ENCODE results near the gene MRPL43.

Gene MRPL43

DNA sequence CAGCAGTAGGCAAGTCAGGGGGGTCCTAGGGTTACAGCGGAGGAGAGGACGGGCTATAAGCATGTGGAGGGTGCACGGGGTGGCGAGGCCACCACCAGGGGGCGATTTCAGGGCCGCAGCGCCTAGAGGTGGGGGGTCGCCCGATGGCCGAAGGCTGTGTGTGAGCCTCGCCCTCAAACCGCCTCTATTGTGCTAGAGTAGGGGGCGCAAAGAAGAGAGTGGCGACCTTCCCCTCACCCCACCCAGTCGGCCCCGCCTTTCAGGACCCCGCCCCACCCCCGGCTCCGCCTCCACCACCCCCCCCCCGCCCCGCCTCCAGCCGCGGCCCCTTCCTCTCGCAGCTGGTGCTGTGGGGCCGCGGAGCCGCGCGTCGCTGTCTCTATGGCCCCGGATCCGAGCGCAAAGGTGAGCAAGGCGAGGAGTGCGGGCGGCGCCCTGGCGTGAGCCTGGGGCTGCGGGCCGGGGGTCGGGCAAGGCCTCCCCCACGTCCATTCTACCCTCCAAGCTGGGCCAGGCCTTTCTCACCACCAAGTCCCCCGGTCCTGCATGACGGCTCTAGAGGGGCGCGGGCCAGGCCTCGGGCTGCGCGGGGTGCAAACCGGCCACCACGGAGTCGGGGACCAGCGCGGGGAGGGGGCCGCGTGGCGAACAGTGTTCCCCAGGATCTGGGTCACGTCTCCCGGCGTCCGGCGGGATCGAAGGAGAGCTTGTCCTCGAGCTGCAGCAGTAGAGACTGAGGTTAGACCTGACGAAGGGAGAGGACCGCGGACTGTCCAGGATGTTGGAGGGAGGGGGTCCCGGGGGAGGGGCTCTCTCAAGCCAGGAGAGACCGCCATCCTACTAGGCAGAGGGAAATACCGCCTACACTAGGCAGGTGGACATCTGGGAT, 17.9 kb downstream of the MRPL43 start, which contains the start of gene SEMA4G:
SEMA4G (plus strand) TSS at position 318 of the 889 bp plus-strand sequence. CDS start 3,409 bp downstream, outside the sequence.
- no peak for DNase-seq (ENCODE audit: low read depth)
- peak within 1 kb of the TSS; percentile 52 for H3K4me3 ChIP-seq (ENCODE audit: low read depth, low read length)
- peak; percentile 35 for TF ChIP-seq CTCF (IDR thresholded peaks at IDR 0.05; ENCODE audit: control insufficient read depth, extremely low read depth, insufficient read depth)

DNA sequence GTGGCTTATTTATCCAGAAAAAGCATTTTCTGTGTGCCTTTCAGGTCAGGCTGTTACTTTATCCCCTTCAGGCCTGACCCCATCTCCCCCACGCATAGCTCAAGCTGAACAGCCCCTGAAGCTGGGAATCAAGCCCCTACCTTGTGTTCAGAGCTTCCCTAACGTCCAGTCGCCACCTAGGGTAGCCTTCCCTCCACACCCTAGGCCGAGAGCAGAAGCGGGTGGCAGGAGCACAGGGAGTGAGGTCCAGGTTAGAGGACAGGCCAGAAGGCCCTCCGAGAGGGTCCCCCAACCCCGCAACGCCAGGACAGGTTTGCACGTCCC, 18.5 kb downstream of the MRPL43 start:
- DNase-seq (ENCODE audit: low read depth): no peak
- no peak for TF ChIP-seq CTCF (IDR thresholded peaks at IDR 0.05; ENCODE audit: control insufficient read depth, extremely low read depth, insufficient read depth)
- H3K4me3 ChIP-seq (ENCODE audit: low read depth, low read length): peak overlapping the region; percentile 52; the same call in 1 of the 2 replicates

GRCh38 chr10:100968062-100968736, 19.1 kb downstream of the MRPL43 start:
- no peak for DNase-seq (ENCODE audit: low read depth)
- TF ChIP-seq CTCF (IDR thresholded peaks at IDR 0.05; ENCODE audit: control insufficient read depth, extremely low read depth, insufficient read depth): no peak
- no peak overlapping the region for H3K4me3 ChIP-seq (ENCODE audit: low read depth, low read length)

DNA sequence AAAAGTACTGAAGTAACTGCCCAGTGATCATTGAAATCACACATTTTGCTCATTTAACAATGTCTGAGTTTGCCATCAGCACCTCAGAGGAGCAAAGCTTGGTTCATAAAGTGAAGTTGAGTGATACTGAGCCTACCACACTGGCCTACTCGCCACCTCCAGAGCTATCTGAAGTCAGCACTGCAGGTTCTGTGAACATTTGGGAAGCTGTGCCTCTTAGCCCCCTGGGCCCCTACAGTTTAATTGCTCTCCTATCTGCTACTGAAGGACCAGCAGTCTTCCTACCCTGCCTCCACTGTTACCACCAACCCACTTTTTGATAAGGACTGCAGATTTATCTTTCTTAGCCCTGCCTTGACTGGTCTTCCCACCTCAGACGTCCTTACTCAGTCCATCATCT, 20.0 kb downstream of the MRPL43 start:
- no peak for DNase-seq (ENCODE audit: low read depth)
- no peak for TF ChIP-seq CTCF (IDR thresholded peaks at IDR 0.05; ENCODE audit: control insufficient read depth, extremely low read depth, insufficient read depth)
- H3K4me3 ChIP-seq (ENCODE audit: low read depth, low read length): no peak overlapping the region

DNA sequence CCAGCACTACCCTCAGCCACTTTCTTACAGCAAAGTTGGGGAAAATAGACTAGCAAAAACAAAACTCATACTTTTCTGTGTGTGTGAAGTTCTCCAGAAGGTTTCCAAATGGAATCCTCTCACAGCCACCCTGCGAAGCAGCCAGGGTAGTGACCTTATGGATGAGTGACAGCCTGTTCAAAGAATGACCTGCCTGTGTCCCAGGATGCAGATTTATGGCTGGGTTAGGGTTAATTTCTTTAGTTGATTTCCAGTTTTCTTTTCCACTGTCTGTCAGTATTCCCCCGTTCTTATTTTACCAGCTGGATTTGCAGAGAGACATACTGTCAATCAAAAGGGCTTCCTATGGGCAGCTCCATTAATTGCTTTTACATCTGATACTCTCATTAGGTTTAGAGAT, 20.4 kb downstream of the MRPL43 start:
- TF ChIP-seq CTCF (IDR thresholded peaks at IDR 0.05; ENCODE audit: control insufficient read depth, extremely low read depth, insufficient read depth): no peak
- DNase-seq (ENCODE audit: low read depth): no peak
- no peak overlapping the region for H3K4me3 ChIP-seq (ENCODE audit: low read depth, low read length)

GRCh38 chr10:100965820-100966219, 21.5 kb downstream of the MRPL43 start:
- no peak for TF ChIP-seq CTCF (IDR thresholded peaks at IDR 0.05; ENCODE audit: control insufficient read depth, extremely low read depth, insufficient read depth)
- no peak overlapping the region for H3K4me3 ChIP-seq (ENCODE audit: low read depth, low read length)
- no peak for DNase-seq (ENCODE audit: low read depth)

Measured in LNCaP clone FGC (cell line).